Loucy (cell line): Measurements from ENCODE around the gene LAIR1.

Experiments
- H2AFZ ChIP-seq: fragments of 200-600 bp; sonication (generic); 2 replicates; pipeline ENCODE4 v1.6.0; 2016; ENCODE audit warnings: antibody characterized with exemption, mild to moderate bottlenecking, low read length, moderate library complexity
- H3F3A ChIP-seq: fragments of 200-600 bp; 2 replicates; pipeline ENCODE4 v1.6.0; 2016; ENCODE audit warnings: antibody characterized with exemption, low read depth, mild to moderate bottlenecking
- H3K27me3 ChIP-seq: fragments of 200-600 bp; sonication (generic); 2 replicates; pipeline ENCODE4 v1.6.1; 2014; ENCODE audit warnings: low read length, mild to moderate bottlenecking; ENCODE audit not compliant: insufficient read depth, poor library complexity, severe bottlenecking
- H3K36me3 ChIP-seq: fragments of 200-600 bp; sonication (generic); 2 replicates; pipeline ENCODE4 v1.6.1; 2016; ENCODE audit warnings: low read length; ENCODE audit not compliant: insufficient read depth
- H3K4me1 ChIP-seq: fragments of 200-600 bp; sonication (generic); 2 replicates; pipeline ENCODE4 v1.5.1; 2014; ENCODE audit warnings: low read length, mild to moderate bottlenecking; ENCODE audit not compliant: insufficient read depth, poor library complexity, severe bottlenecking
- H3K4me2 ChIP-seq: fragments of 200-600 bp; sonication (generic); 2 replicates; pipeline ENCODE4 v1.6.0; 2014; ENCODE audit warnings: antibody characterized with exemption, low read length, low read depth, mild to moderate bottlenecking; ENCODE audit not compliant: poor library complexity, severe bottlenecking
- H3K4me3 ChIP-seq: fragments of 200-600 bp; sonication (generic); 2 replicates; pipeline ENCODE4 v1.5.1; 2014; ENCODE audit warnings: low read length, mild to moderate bottlenecking, mixed read lengths; ENCODE audit not compliant: poor library complexity, severe bottlenecking
- H3K79me2 ChIP-seq: fragments of 200-600 bp; sonication (generic); 2 replicates; pipeline ENCODE4 v1.6.1; 2014; ENCODE audit warnings: low read length; ENCODE audit not compliant: insufficient read depth
- H3K9ac ChIP-seq: fragments of 200-600 bp; sonication (generic); 2 replicates; pipeline ENCODE4 v1.6.0; 2014; ENCODE audit warnings: mild to moderate bottlenecking, low read depth, low read length, moderate library complexity; ENCODE audit not compliant: poor library complexity, severe bottlenecking
- H3K9me2 ChIP-seq: fragments of 200-600 bp; sonication (generic); replicated peaks from 2 replicates; pipeline ENCODE4 v1.6.1; 2016; ENCODE audit warnings: low read depth, low read length, mixed read lengths
- H3K9me3 ChIP-seq: fragments of 200-600 bp; sonication (generic); 2 replicates; pipeline ENCODE4 v1.6.1; 2014; ENCODE audit warnings: mild to moderate bottlenecking, antibody characterized with exemption, low read length, low read depth; ENCODE audit not compliant: insufficient read depth
- H4K20me1 ChIP-seq: fragments of 200-600 bp; sonication (generic); 2 replicates; pipeline ENCODE4 v1.6.0; 2014; ENCODE audit warnings: antibody characterized with exemption, low read length, mild to moderate bottlenecking; ENCODE audit not compliant: insufficient read depth, poor library complexity, severe bottlenecking
- EZH2phosphoT487 ChIP-seq: fragments of 200-600 bp; IDR thresholded peaks from 2 replicates; pipeline ENCODE4 v1.6.1; 2018; ENCODE audit warnings: antibody characterized with exemption, mild to moderate bottlenecking, moderate library complexity, borderline replicate concordance
- TF ChIP-seq, protein P1 (sequence below): fragments of 200-600 bp; sonication (generic); conservative IDR thresholded peaks from 2 replicates; pipeline ENCODE4 v1.5.1; 2014; ENCODE audit warnings: mild to moderate bottlenecking, antibody characterized with exemption, low read length

Gene LAIR1

DNA sequence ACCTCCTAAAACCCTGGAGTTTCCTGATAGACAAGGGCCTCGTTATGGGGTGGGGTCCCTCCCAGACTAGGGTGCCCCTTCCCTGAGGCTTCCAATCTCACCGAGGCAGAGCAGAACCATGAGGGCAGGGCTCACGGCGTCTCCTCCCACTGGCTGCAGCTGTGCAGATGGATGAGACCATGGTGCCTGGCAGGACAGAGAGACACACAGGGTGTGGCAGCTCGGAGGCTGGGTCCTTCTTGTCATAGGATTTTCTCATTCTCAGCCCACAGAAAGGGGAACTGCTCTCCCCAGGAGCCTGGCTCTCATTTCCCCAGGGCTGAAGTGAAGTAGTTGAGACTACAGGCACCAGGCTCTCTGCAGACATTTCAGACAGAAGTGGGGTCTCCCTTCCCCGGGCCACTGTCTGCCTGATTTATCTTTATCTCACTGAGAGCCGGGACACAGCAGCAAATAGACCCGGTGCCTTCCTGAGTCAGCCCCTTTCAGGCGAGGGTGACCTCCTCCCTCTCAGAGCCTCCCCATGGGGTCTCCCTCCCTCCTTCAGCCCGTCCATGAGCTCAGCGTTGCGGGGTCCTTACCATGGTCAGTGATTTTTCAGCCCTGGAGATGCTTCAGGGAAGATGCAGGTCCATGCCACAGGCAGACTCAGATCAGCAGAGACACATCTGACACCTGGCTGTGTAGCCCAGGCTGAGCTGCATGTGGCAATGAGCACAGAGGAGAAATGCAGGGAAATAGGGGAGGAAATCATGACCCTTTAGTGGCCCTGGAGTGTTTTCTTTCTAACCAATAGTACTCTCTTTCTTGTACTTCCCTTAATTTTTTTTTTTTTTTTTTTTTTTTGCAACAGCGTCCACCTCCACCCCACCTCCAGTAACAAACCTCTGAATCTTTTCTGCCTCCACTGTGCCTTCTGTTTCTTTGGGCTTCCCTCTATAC is 52.0 kb downstream of the LAIR1 start, which contains the start of gene LILRA5:
TSS of gene LILRA5 (minus strand) at position 731 of the 942 bp plus-strand sequence. CDS start at position 584, 147 bp downstream.
- H3K9me2 ChIP-seq, result no peaks in the 10 kb centered on the region
- TF ChIP-seq, protein P1, sequence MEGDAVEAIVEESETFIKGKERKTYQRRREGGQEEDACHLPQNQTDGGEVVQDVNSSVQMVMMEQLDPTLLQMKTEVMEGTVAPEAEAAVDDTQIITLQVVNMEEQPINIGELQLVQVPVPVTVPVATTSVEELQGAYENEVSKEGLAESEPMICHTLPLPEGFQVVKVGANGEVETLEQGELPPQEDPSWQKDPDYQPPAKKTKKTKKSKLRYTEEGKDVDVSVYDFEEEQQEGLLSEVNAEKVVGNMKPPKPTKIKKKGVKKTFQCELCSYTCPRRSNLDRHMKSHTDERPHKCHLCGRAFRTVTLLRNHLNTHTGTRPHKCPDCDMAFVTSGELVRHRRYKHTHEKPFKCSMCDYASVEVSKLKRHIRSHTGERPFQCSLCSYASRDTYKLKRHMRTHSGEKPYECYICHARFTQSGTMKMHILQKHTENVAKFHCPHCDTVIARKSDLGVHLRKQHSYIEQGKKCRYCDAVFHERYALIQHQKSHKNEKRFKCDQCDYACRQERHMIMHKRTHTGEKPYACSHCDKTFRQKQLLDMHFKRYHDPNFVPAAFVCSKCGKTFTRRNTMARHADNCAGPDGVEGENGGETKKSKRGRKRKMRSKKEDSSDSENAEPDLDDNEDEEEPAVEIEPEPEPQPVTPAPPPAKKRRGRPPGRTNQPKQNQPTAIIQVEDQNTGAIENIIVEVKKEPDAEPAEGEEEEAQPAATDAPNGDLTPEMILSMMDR, result no peak
- no peak for TF ChIP-seq EZH2phosphoT487
- no peaks in the 10 kb centered on the region for H3K27me3 ChIP-seq
- no peak within 1 kb of the TSS for H2AFZ ChIP-seq
- H3K4me3 ChIP-seq, result no peak within 1 kb of the TSS
- no peaks in the 10 kb centered on the region for H3F3A ChIP-seq
- H3K4me2 ChIP-seq, result no peak within 1 kb of the TSS
- no peaks in the 10 kb centered on the region for H3K79me2 ChIP-seq
- H3K4me1 ChIP-seq, result no peaks in the 10 kb centered on the region
- H3K9ac ChIP-seq, result no peak within 1 kb of the TSS
- H3K9me3 ChIP-seq, result no peaks in the 10 kb centered on the region
- H4K20me1 ChIP-seq, result no peaks in the 10 kb centered on the region
- no peaks in the 10 kb centered on the region for H3K36me3 ChIP-seq

GRCh38 chr19:54312011-54312410 is 52.7 kb downstream of the LAIR1 start:
- TF ChIP-seq EZH2phosphoT487, result no peak
- TF ChIP-seq, protein P1, result no peak
- Histone ChIP-seq H3K4me3 (no peak overlapping the region), H3K4me2 (no peak overlapping the region), H2AFZ (no peak overlapping the region), H3K9me3 (no peaks in the 10 kb centered on the region), H3K79me2 (no peaks in the 10 kb centered on the region), H3K9me2 (no peaks in the 10 kb centered on the region), H3F3A (no peaks in the 10 kb centered on the region), H4K20me1 (no peaks in the 10 kb centered on the region), H3K27me3 (no peaks in the 10 kb centered on the region), H3K9ac (no peak overlapping the region), H3K4me1 (no peaks in the 10 kb centered on the region), H3K36me3 (no peaks in the 10 kb centered on the region)

GRCh38 chr19:54311486-54311885 is 53.2 kb downstream of the LAIR1 start:
- Histone ChIP-seq H3K9me3 (no peaks in the 10 kb centered on the region), H3K4me1 (no peaks in the 10 kb centered on the region), H3K4me2 (no peak overlapping the region), H3K9me2 (no peaks in the 10 kb centered on the region), H4K20me1 (no peaks in the 10 kb centered on the region), H3K36me3 (no peaks in the 10 kb centered on the region), H3K79me2 (no peaks in the 10 kb centered on the region), H2AFZ (no peak overlapping the region), H3F3A (no peaks in the 10 kb centered on the region), H3K4me3 (no peak overlapping the region), H3K27me3 (no peaks in the 10 kb centered on the region), H3K9ac (no peak overlapping the region)
- no peak for TF ChIP-seq EZH2phosphoT487
- TF ChIP-seq, protein P1, result no peak
